IPS-NIHi7 (cell line): ENCODE measurements around the gene DMRT2.

Experiments used
- DNase-seq: peaks from one replicate; pipeline ENCODE4 v3.0.0; 2012; ENCODE audit warnings: mixed read lengths; ENCODE audit errors: extremely low spot score

DMRT2 gene

GRCh38 chr9:1094749-1095148 lies 44.6 kb downstream of the DMRT2 start:
- no peak for DNase-seq

- no peak for DNase-seq
Measured at GRCh38 chr9:1096155-1096964, 46.2 kb downstream of the DMRT2 start.

- DNase-seq = no peak
Measured at GRCh38 chr9:1098551-1098950, 48.4 kb downstream of the DMRT2 start.

- DNase-seq = no peak
Measured at GRCh38 chr9:1100201-1100600, 50.0 kb downstream of the DMRT2 start.

GRCh38 chr9:1100945-1101344 lies 50.8 kb downstream of the DMRT2 start:
- DNase-seq = peak; percentile 82

- DNase-seq = no peak
Measured at GRCh38 chr9:1101846-1102641, 51.9 kb downstream of the DMRT2 start.

- no peak for DNase-seq
Measured at GRCh38 chr9:1102642-1102970, 52.4 kb downstream of the DMRT2 start.
